Gastrocnemius medialis (tissue), 4 donors: ENCODE results near the gene EFCAB5.

ENCODE experiments used
- CTCF ChIP-seq, 5 experiments: fragments of 450-650 bp in 3 of 5; fragments of 200-600 bp in 2 of 5; sonication (generic) in 2 of 5; IDR thresholded peaks in 4 of 5; conservative IDR thresholded peaks in 1 of 5; 1 replicate in 4 of 5; 2 replicates in 1 of 5; pipeline ENCODE4 v1.5.1; 2016 to 2019; ENCODE audit warnings: antibody characterized with exemption in 5 of 5, mild to moderate bottlenecking in 3 of 5, moderate library complexity in 3 of 5
- POLR2A ChIP-seq, 2 donors: fragments of 450-650 bp; IDR thresholded peaks; one replicate each; pipeline ENCODE4 v1.6.1; 2017; ENCODE audit warnings: antibody characterized with exemption in 2 of 2, mild to moderate bottlenecking in 2 of 2, moderate library complexity in 2 of 2

- TF ChIP-seq CTCF (IDR thresholded peaks at IDR 0.05 in 4 of 5, conservative IDR thresholded peaks at IDR 0.05 in 1 of 5), result no peak
- no peak for TF ChIP-seq POLR2A (IDR thresholded peaks at IDR 0.05)
Measured at GRCh38 chr17:30064738-30065137, 123.3 kb downstream of the EFCAB5 start.
